SHP77 (cell line): ENCODE results near the gene INO80C.
A peak's percentile ranks its signal among the peaks of the same experiment; 100 is the strongest.

ENCODE experiments used
- DNase-seq, 2 experiments: peaks; one replicate each; lab custom pipeline; 2025; lab: John Stamatoyannopoulos, UW

Gene INO80C

DNA sequence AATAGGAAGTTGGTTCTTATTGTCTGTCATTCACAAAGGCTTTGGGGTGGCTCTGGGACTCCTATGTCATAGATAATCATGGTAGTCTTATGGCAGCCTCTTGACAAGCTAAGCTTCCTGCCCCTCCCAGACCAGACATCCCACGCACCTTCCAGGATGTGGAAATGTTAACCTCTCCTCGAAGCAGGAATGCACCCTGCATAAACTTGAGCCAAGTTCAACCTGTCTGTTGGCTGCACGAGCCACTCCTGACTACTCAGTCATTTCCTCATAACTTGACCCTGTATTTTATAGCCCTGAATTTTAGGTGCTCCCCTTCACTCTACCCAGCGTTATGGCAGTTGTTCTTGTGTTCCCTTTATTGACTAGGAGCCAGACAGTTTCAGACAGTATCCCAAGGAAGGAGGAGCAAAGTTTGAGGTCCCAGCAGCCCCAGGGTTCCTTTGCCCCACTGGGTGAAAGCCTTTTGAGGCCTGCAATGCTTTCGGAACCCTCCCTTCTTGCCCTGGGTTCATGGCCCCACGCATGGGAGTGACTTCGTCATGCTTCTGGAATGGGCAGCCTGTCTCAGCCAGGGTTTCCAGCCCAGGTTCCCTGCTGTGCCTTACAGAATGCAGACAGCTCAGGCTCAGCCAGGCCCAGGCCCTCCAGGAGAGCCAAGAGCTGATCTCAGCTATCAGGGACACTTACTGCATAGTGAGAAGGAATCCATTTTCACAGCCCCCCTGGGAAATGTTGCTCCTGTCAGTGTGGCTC is 15.6 kb upstream of the INO80C start:
- DNase-seq: no peak

DNA sequence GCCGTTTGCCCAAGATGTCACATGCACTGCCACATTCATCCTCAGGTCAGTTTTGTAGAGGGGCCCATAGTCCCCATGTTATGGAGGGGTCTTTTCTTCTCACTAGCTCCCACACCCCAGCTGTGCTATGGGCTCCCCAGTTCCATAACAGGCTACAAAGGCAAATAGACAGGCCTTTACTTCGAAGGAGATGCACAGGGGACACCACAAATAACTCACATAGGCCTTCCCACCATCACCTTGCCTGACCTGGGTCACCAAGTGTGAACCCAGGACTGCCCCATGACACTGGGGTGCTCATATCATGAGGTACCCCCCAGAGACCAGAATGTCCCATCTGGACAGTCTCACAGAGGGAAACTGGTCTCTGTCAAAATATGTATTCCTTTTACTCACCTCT is 15.0 kb upstream of the INO80C start:
- no peak for DNase-seq

DNA sequence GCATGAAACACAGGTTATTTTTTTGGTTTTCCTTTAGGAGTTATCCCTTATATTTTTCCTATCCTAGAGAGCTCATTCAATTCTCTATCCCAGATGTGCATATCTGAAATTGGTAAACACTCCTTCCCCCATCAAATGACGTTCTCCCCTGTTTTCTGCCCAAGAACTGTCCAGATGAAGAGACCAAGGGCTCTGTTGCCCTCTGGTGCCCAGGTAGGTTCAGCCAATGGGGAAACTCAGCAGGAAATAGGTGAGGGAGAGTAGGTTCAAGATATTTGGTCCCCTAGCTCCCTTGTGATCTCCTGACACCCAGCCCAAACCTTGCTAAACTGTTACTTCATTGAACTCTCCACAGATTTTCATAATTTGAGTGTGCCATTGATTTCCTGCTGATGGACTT is 14.1 kb upstream of the INO80C start:
- no peak for DNase-seq

DNA sequence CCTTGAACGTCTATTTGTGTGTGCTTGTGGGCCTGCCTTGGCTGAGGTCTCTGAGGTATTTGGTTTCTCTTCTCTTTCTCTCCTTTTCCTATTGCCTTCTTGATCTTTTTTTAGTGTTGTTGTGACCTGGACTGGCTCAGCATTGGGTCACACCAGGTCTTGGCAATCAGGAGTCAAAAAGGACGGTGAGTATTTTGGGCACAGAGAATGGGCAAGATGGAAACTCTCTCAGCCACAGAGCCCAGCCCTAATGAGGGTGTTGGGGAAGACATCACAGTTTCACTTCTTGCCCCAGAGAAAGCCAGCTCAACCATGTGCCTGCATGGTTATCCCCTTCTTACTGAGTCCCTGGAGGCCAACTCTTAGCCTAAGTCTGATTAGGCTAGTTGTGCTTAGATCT is 13.7 kb upstream of the INO80C start:
- DNase-seq: no peak

DNA sequence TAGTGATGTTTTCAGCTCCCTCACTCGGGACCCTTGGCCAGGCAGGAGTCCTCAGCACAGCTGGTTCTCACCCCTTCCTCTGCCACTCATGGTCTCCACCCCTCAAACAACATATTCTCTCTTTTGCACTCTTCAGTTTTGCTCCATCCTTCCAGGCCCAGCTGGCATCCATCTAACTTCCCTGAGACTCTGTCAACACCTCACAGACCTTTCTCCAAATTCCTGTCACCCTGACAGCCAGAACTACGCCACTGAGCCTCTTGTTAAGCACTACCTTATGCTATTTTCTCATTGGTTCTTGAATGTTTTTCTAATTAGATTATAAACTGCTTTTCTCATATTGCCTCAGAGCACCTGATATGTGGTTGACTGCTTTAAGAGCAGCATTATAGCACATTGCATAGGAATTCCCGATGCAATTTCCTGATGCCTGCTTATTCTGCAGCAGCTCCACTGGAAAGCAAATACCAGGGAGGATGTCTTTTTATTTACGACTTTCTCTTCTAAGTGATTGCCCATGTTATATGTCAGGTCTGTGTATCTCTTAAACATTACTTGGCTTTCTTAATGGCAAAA is 12.4 kb upstream of the INO80C start:
- DNase-seq: no peak

DNA sequence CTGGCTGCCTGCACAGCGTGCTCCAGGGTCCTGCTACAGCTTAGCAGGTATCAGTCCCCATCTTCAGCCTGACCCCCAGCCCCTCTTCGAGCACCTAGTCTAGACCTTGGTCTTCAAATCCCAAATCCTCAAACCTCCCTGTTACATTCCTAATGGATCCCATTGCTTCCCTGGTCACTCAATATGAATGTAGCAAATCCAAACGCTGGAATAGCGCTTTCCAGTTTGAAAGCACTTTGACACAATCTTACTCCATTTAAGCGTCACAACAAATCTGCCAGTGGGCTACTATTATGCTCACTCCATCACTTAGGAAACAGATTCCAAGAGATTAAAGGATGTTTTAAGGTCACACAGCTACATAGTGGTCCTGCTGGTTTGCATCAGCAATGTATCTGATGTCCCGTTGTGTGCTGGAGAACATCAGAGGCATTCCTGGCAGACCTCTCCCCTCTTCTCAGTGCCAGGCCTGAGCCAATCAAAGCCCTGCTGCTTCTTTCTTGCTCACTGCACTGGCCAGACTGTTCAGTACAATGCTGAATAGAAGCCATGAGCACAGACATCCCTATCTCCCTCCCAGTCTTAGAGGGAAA is 11.1 kb upstream of the INO80C start:
- DNase-seq: no peak

DNA sequence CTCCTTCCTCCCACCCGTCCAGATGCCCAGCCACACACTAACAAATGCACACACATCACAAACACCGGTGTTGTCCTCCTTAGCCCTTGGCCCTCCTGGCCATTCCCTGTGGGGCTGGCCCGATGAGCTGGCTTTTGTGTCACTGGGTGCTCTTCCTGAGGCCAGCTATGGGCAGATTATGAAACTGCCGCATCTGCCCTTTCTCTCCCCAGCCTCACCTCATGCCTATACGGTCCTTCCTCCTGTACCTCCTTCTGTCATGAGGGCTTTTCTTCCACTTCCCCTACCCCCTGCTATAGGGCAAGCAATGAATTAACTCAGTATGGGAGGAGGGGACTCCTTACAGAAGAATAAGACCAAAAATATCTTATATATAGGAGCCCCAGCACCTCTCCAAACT is 10.3 kb upstream of the INO80C start:
- no peak for DNase-seq

DNA sequence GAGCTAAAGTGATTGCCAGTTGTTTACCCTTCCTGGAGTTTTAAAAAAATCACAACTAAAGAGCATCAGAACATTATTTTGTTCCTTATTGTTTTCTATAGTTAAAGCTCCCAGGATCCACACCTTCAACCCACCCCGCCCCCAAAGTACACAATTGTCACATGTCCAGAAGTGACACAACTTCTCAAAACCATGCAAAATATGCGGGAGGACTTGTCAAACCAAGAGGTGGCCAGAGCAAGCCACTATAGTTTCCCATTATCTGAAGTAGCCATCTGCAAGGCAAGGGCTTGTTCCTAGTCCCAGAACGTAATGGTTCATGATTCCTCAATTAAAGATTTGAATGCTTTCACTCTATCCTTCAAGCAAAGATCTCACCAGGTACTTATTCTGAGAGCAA is 9.9 kb upstream of the INO80C start:
- DNase-seq: no peak

DNA sequence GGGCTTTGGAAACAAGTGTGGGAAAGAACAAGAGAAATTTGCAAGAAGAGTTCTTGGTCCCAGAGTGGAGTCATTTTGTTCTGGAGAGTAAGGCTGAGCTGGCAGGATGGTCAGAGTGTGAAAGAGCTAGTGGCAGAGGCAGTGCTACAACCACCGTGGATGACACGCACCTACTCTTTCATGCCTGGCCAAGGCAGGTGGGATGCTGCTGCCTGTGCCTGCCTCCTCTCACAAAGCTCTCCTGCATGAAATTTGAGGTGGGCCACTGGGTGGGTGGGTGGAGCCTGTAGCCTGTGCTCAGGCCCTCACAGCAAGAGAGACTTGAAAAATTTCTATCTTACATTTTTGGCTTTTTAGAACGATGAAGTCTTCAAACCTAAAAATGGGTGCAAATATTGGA is 9.4 kb upstream of the INO80C start:
- no peak for DNase-seq

DNA sequence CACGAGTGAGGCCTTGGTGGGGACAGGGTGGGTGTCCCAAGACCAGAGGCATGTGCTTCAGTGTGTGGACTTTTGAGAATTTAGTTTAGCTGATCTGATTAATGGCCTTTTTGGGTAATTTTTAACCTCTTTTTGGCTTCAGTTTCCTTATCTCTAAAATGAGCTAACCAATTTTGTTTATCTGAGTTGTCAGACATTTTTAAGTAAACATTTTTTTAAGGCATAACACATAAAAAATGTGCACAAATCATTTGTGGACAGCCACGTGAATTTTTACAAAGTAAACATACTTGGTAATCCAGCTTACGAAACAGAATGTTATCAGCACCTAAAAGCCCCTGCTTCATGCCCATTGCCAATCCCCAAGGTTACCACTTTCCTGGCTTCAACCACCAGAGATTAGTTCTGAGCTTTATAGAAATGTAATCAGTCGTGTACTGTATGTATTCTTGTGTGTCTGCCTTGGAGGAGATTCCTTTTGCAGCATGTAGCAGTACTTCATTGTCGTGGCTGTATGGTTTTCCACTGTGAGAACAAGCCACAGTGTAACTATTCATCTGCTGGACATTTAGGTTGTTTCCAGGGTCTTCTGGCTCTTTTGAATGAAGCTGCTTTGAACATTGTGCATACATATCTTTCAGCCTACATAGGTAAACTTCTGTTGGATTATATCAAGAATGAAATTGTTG is 8.4 kb upstream of the INO80C start:
- no peak for DNase-seq

DNA sequence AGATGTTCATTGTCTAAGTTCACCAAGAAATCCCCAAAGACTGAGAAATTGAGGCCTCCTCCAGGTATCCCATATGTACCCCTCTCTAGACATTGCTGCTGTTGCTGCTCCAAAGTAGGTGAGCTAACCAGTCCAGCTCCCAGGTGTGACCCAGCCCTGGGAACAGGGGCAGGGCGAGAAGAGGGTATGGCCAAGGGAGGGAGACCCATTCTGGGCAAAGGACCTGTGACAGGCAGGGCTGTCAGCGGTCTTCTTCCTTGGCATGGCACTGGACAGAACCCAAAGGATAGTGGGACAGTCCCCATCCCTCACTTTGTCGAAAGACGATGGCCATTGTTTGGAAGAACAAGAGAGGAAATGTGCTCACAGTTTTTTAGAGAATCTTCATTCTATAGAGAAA is 7.2 kb upstream of the INO80C start:
- no peak for DNase-seq

DNA sequence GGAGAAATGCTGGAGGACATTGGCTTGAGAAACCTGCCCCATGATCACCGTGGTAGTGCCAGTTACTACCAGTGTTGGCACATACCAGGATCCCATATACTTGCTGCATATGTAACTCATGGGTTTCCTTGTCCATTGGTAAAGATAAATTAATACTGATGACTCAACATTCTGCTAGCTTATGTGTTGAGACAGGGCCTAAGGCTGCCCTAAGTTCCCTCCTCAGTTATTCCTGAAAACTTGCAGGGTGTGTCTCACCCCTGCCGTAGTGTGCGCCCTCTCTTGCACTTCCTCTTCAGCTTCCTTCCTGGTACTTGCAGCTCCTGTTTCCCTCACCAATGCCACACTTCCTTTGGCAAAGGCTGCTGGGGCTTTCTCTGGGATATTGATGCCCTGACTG is 4.3 kb upstream of the INO80C start:
- DNase-seq: no peak

DNA sequence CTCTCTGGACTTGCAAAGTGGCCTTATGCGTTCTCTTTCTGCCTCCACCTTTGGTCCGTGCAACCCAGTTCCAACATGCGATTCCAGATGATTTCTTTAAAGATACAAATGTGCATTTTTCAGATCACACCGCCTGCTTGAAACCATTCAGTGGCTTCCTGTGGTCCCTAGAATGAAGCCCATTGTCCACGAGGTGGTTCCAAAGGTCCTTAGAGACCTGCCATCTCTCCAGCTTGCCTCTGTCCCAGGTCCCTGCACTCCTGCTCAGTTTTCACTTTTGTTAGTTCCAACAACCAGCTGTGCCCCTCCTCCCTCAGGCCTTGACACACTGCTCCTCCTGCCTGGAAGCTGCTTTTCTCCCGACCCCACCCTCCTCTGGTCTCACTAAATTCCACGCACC is 3.6 kb upstream of the INO80C start:
- DNase-seq: no peak

DNA sequence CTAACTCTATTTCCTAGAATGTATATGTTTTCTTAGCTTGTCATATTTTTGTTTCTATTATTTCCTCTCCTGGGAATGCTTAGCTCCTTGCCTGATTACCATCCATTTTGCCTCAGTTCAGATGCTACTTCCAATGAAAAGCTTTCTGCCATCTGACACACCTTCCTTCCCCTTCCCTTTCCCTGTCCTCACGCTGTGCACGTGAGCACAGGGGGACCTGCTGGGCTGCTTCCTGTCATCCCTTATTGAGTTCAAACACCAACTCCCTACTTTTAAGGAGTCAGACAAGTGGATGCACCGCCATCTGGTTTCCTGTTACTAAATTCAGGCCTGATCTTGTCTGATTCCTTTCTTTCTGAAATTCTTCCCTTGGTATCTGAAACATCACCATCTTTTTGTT is 2.4 kb upstream of the INO80C start:
- no peak for DNase-seq

DNA sequence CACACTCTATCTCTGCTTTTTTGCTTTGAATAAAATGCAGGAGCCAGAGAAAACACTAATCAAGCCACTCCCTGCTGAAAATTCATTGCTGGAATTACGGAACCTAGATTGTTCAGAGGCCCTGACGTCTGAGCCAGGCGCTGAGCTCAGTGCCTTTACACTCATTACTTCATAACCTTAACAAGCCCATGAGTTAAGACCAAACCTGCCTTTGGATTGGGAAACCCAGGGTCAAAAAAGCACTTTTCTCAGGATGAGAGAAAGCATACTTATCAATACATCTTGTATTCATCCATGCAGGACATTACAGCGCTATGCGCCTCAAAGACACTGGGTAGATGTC is 762 bp downstream of the INO80C start:
- DNase-seq: peak; percentile 33 to 43

DNA sequence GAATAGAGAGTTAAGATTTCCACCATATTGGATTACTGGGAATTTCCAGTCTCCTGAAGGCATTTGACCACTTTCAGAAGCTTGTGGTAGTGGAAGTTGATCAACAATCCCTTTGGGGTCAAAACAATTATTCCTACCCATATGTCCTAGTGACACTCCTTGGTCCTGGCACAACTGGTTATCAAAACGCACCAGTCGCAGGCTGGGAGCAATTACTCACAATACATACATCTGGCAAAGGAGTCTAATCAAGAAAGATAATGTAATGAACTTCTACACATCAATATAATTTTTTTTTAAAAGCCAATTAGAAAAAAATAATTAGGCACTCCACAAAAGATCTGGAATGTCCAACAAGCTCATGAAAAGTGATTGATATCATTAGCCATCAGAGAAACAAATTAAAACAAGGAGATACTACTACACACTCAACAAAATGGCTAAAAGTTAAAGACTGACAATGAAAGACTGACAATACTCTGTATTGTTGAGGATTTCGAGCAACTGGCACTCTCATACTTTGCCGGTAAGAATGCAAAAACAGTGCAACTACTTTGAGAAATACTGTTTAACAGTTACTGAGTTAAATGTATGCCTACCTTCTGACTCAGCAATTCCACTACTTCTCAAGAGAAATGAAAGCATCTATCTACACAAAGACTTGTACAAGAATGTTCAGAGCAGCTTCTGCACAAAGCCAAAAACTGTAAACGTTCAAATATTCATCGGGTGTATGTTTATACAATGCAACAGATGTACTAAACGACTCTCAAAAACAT is 2.0 kb downstream of the INO80C start:
- no peak for DNase-seq

DNA sequence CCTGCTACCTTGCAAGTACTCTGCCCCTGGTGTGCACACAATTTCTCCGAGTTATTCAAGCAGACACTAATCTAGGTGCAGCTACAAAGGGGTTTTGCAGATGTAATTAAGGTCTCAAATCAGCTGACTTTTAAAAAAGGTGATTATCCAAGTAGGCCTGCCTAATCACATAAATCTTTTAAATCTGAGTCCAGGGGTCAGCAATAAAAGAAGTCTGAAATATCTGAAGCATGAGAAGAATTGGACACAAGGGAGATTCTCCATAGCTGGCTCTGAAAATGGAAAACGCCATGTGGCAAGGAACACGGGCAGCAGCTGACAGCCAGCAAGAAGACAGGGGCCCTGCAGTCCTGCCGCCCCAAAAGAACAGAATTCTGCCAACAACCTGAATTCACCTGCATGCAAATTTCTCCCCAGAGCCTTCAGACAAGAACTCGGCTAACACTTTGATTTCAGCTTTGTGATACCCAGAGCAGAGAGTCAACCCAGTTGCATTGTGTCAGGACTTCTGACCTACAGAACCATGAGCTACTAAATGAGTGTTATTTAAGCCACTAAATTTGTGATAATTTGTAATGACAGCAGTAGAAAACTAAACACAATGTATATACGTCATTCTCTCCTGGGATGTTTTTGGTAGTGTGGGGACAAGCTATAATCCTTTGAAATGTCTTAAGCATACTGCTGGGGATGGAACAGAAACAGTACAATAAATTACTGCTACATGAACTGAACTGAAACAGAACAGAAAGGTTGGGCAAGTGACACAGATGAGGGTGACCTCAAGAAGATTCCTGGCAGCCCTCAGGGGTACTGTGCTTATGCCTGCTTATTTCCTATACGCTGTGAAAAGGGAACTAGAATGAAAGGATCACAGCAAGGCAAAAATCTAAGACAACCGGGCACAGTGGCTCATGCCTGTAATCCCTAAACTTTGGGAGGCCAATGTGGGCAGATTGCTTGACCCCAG is 3.2 kb downstream of the INO80C start:
- DNase-seq: no peak

DNA sequence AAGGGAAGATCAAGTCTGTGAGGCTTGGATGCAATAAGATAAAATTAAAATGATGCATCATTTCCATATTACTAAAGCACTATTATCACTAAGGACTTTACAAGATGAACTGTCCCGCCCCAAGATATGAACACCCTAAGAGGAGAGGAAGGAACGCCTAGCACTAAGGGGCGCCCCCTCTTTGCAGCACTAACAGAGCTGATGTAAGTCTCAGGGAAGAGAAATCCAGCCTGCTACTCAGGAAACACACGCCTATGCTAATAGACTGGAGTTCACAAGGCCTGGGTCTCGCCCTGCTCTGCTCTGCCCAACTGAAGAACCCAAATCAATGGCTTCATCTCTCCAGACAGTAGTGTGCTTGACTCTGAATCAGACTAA is 6.1 kb downstream of the INO80C start:
- no peak for DNase-seq

DNA sequence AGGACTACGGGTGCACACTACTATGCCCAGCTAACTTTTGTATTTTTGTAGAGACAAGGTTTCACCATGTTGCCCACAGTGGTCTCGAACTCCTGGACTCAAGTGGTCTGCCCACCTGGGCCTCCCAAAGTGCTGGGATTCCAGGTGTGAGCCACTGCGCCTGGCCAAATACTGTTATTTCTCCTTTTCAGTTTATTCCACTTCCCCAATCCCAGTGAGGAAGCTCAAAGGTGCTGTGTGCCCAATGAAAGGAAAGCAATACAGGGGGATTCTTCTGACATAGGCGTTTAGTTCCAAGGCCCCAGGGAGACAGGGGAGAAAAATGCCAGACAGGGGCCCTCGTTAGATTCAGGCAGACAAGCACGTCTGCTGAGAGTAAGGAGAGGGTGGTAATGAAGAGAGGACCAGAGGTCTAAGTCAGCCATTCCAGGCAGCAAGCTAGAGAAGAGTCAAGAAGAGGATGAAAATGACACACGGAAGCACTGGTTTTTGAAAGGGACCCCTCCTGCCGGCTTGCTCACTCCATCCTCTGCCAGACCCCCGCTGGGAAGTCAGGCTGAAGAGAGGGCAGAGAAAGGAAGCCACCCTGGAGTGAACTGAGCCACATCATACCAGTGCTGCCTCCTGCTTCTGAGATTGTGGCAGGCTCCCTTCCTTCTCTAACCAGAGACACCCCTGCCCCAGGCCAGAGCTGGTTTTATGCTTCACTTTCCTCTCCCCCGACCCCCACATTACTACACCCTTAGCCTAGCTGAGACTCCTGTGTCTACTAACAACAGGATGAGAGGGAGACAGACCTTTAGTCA is 6.7 kb downstream of the INO80C start:
- DNase-seq: no peak

DNA sequence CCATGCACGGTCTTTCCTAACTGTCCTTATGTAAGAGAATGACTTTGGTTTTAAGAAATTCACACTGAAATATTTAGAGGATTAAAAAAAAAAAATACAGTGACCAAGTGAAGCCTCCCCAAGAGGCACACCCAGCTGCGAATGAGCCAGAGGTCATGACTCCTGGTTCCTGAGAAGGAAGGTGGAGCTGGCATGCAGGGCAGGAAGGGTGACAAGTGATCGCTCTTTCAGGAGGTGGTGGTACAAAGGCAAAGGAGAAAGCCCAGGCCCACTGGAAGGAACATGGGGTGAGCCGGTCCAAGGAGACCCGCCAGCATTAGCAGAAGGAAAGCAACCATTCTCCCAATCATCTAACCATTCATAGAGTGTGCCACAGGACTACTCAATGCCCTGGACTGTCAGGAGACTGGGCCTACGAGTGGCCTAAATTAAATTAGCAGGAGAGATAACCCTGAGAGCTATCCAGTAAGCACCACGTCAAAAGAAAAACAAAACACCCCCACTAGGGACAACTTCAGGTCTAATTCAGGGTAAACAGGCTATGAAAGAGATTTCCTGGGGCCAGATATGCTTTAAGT is 7.8 kb downstream of the INO80C start:
- no peak for DNase-seq
